AG04450 (cell line): ENCODE results near the gene AUTS2. TPM values are rescaled to one million over a fixed set of nuclear protein-coding genes. Genes with fewer than 3 reads are reported as not detected.
"Not testable (repeated sequence)": the region's sequence is repeated elsewhere in the genome, so short reads cannot be mapped to it uniquely, and the experiment has no call there.

Experiments used
- CTCF ChIA-PET: fragments of 300-600, 350-600 bp; formaldehyde crosslinking; extraction: SDS; loops from one replicate; lab custom pipeline; 2022; ENCODE audit warnings: antibody characterized with exemption, inconsistent platforms; lab: Charles Lee
- POLR2A ChIA-PET: fragments of 350-600 bp; formaldehyde crosslinking; extraction: SDS; loops from one replicate; lab custom pipeline; 2021; ENCODE audit warnings: antibody characterized with exemption, inconsistent platforms; lab: Yijun Ruan, JAX
- DNase-seq: peaks from one replicate; pipeline ENCODE4 v3.0.0-alpha.2; 2011; ENCODE audit warnings: low read depth, low spot score
- H3K27ac ChIP-seq: one replicate; pipeline ENCODE4 v1.5.1; 2012; ENCODE audit warnings: low read depth, low read length, control low read depth
- H3K27me3 ChIP-seq: one replicate; pipeline ENCODE4 v1.6.0; 2012; ENCODE audit warnings: low read length; ENCODE audit not compliant: control insufficient read depth, insufficient read depth
- H3K4me3 ChIP-seq: 2 replicates; pipeline ENCODE4 v1.5.1; 2011; ENCODE audit warnings: mild to moderate bottlenecking, low read depth, low read length, control low read depth
- H3K9me3 ChIP-seq: 2 replicates; pipeline ENCODE4 v1.5.1; 2012; ENCODE audit warnings: low read length; ENCODE audit not compliant: control insufficient read depth, insufficient read depth
- polyA plus RNA-seq: library from polyadenylated mRNA; depleted of rRNA; stranded (reverse); fragments of >200 nt; gene quantifications from 2 replicates; pipeline ENCODE4 v1.2.3, GENCODE V29; 2011
- TF ChIP-seq, protein P1 (sequence below): IDR thresholded peaks from 2 replicates; pipeline ENCODE4 v1.5.1; 2011; ENCODE audit warnings: low read depth, low read length, control low read depth, inconsistent platforms

Gene AUTS2
- polyA plus RNA-seq, 1 experiment: 1.5 TPM

DNA sequence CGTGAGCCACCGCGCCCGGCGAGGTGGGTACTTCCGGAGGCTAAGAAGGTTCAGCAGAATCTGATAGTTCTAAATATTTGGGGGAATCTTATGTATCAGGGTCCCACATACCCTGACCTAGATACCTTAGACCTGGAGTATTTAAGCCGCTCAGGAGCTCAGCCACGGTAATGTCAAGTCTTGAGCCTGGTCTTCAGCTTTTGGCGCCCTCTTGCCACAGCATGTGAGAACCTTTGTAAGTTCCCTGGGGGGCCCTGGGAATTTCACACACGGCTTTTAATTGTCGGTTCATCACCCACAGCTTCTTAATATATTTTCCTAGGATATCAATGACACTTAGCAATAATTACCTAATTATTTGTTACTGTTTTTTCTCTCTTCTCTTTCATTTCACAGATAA lies 1209.4 kb downstream of the AUTS2 start:
- CTCF ChIA-PET: interaction anchor here (2.8 kb wide), 1 partner anchor 21 kb away, joined by 14 read pairs; no protein-coding TSS in a partner anchor
- no peaks in the 10 kb centered on the region for H3K9me3 ChIP-seq
- no peaks in the 10 kb centered on the region for H3K27me3 ChIP-seq
- H3K27ac ChIP-seq: no peak overlapping the region
- no peak for DNase-seq
- H3K4me3 ChIP-seq: no peak overlapping the region
- TF ChIP-seq, protein P1, sequence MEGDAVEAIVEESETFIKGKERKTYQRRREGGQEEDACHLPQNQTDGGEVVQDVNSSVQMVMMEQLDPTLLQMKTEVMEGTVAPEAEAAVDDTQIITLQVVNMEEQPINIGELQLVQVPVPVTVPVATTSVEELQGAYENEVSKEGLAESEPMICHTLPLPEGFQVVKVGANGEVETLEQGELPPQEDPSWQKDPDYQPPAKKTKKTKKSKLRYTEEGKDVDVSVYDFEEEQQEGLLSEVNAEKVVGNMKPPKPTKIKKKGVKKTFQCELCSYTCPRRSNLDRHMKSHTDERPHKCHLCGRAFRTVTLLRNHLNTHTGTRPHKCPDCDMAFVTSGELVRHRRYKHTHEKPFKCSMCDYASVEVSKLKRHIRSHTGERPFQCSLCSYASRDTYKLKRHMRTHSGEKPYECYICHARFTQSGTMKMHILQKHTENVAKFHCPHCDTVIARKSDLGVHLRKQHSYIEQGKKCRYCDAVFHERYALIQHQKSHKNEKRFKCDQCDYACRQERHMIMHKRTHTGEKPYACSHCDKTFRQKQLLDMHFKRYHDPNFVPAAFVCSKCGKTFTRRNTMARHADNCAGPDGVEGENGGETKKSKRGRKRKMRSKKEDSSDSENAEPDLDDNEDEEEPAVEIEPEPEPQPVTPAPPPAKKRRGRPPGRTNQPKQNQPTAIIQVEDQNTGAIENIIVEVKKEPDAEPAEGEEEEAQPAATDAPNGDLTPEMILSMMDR: no peak
- POLR2A ChIA-PET: no interaction called here

DNA sequence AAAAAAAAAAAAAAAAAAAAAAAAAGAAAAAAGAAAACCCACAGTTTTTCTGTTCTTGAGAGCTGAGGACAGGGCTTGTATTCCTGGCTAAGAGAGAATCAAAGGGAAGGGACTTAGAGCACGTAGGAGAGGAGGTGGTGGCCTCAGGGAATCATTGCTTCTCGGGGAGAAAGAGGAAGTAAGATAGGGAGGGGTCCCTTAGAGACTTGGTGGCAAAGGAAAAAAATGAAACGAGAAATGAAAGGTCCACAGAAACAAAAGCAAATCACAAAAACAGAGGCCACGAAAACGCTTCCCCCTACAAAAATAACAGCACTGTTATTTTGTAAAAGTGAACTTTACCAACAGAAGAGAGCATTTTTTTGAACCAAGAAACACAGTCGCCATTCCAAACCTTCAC lies 1210.6 kb downstream of the AUTS2 start:
- no peak overlapping the region for H3K4me3 ChIP-seq
- ChIA-PET POLR2A (no interaction called here), CTCF (interaction anchor here (2.8 kb wide), 1 partner anchor 20 kb away, joined by 14 read pairs; no protein-coding TSS in a partner anchor)
- H3K27ac ChIP-seq: no peak overlapping the region
- TF ChIP-seq, protein P1: no peak
- no peaks in the 10 kb centered on the region for H3K9me3 ChIP-seq
- H3K27me3 ChIP-seq: no peaks in the 10 kb centered on the region
- DNase-seq: no peak

DNA sequence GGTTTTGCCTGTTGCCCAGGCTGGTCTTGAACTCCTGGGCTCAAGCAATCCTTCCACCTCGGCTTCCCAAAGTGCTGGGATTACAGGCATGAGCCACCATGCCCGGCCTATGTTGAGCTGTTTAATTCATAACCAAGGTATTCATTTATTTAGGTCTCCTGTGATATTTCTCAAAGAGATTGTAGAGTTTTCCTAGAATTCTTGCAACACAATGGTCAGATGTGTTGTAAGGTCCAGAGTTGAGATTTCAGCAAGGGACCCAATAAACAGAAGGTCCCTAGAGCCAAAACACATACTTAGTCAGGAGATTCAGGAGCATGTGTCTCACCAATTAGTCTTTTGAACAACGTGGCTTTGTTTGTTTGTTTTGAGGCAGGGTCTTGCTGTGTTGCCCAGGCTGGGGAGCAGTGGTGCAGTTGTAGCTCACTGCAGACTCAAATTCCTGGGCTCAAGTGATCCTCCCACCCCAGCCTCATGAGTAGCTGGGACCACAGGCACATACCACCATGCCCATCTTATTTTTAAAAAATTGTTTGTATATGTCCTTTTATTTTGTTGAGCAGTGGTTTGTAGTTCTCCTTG lies 1212.4 kb downstream of the AUTS2 start:
- Histone ChIP-seq H3K27me3 (no peaks in the 10 kb centered on the region), H3K9me3 (no peaks in the 10 kb centered on the region), H3K4me3 (no peak overlapping the region), H3K27ac (no peak overlapping the region)
- no peak for DNase-seq
- CTCF ChIA-PET: interaction anchor here (0.7 to 2.8 kb wide), 2 partner anchors 12 to 18 kb away, joined by 8 to 14 read pairs; no protein-coding TSS in a partner anchor
- POLR2A ChIA-PET: no interaction called here
- TF ChIP-seq, protein P1: no peak

DNA sequence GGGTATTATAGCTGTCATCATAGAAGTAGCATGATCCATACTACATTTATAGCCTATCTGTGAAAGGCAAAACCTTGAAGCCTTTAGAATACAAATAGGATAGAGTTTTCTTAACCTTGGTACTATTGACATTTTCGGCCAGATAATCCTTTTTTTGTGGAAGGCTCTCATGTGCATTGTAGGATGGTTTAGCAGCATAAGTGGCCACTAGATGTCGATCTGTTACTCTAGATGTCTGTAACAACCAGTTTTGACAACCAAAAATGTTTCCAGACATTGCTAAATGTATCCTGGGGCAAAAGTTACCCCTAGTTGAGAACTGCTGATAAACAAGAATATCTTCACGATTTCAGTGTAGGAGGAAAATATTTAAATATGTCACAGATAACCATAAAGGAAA lies 1214.2 kb downstream of the AUTS2 start:
- TF ChIP-seq, protein P1: no peak
- ChIA-PET CTCF (no interaction called here), POLR2A (no interaction called here)
- Histone ChIP-seq H3K4me3 (no peak overlapping the region), H3K27ac (no peak overlapping the region), H3K9me3 (no peaks in the 10 kb centered on the region; the same call in 1 of the 2 replicates), H3K27me3 (no peaks in the 10 kb centered on the region)
- DNase-seq: no peak

DNA sequence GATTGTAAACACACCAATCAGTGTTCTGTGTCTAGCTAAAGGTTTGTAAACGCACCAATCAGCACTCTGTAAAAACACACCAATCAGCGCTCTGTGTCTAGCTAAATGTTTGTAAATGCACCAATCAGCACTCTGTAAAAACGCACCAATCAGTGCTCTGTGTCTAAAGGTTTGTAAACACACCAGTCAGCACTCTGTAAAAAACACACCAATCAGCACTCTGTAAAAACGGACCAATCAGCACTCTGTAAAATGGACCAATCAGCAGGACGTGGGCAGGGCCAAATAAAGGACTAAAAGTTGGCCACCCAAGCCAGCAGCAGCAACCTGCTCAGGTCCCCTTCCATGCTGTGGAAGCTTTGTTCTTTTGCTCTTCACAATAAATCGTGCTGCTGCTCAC lies 1224.2 kb downstream of the AUTS2 start:
- H3K9me3 ChIP-seq, POLR2A ChIA-PET, H3K27me3 ChIP-seq, H3K27ac ChIP-seq, H3K4me3 ChIP-seq, DNase-seq: not testable (repeated sequence)
- CTCF ChIA-PET: interaction anchor here (0.6 kb wide), 1 partner anchor 12 kb away, joined by 8 read pairs; no protein-coding TSS in a partner anchor
